NCI-H345 treated with DMSO at 0.1 percent for 48 hours (cell line): ENCODE data around the gene CHRNA10.

Experiments
- DNase-seq: peaks from one replicate; lab custom pipeline; 2025; ENCODE audit not compliant: unreplicated experiment; lab: John Stamatoyannopoulos, UW

CHRNA10 gene, protein sequence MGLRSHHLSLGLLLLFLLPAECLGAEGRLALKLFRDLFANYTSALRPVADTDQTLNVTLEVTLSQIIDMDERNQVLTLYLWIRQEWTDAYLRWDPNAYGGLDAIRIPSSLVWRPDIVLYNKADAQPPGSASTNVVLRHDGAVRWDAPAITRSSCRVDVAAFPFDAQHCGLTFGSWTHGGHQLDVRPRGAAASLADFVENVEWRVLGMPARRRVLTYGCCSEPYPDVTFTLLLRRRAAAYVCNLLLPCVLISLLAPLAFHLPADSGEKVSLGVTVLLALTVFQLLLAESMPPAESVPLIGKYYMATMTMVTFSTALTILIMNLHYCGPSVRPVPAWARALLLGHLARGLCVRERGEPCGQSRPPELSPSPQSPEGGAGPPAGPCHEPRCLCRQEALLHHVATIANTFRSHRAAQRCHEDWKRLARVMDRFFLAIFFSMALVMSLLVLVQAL

DNA sequence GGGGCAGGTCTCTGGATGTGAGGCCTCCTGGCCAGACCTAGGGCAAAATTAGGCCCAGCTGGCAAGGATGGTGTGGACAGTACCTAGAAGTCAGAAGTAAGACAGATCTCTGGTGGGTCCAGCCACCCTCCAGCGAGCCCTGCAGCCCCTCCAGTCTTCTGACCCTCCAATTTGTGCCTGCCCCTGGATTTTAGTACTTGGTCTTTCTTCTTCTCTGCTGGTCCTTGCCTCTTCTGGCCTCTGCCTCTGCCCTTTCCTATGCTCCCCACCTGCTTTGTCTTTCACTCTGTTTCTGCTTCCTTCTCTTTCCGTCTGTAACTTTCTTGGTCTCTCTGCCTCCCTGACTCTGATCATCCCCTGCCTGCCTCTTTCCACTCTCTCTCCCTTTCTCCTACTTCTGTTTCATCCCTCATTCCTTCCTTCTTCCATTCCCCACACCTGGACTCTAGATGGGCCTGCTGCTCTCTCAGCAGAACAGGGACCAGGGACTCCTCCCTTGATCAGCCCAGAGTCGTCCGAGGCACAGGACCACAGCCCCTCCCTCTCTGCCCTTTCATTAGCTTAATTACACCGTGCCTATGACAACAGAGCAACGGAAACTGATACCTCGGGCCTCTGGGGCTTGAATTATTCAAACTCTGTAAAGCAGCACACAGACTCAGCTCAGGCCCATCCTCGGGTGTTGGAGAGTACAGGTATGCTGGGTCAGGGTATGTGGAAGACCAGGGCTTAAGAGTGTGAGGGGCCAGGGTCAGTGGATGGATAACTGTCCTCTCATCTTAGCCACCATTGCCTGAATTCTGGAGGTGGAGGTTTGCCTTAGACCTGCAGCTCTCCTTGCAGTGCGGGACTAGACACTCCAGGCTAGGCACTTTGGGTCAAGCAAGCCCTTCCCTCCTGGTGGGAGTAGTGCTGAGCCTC is at the start of gene CHRNA10:
Gene CHRNA10, minus strand, starts transcription at position 51 of the 921 bp plus-strand sequence. CDS start 72 bp downstream, outside the sequence.
- DNase-seq: no peak

DNA sequence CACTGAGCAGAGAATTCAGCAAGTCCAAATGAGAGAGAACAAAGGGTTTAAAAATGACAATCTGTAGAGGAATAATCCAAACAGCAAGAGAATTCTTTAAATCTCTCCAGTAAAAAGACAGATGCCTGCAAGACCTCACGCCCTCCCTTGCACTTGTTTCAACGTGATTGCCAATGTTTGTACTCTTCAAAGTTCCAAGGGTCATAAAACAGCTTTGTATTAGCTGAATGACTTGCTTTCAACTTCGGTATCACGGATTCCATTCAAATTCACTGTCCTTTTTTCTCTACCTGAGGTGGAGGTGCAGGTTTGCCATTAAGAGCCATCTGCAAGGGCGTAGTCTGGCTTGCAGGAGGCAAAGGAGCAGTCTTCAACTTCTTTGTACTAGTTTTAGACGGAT is 41.1 kb upstream of the CHRNA10 start:
- DNase-seq: no peak

GRCh38 chr11:3710485-3711259 is 39.5 kb upstream of the CHRNA10 start:
- no peak for DNase-seq

DNA sequence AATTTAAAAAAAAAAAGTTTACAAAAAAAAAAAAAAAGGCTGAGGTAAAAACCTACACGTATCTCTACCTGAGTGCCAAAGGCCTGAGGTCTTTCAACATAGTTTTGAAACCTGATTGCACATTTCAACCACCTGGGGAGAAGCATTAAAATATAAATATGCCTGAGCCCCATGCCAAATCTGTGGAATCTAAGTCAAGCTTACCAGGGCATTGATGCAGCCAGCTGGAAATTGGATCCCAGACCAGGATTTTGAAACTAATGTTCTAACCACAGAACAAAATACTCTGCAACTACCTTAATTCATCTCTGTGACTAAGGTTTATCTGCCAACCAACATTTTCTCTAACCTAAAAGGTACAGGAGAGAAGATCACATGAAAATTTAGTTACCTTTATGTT is 38.8 kb upstream of the CHRNA10 start:
- no peak for DNase-seq

DNA sequence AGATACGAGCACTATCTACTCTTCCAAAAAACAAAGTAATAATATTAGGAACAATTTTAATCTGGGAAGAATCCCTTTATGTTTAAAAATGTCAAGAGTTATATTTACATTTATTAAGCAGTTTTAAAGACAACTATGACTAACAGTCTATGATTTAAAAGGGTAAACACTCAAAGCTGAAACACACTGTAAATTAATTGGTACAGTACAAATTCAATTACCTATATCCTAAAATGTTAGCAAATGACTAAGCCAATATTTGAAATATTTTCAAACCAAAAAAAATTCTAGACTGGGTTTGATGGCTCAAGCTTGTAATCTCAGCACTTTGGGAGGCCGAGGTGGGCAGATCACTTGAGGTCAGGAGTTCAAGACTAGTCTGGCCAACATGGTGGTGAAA is 36.0 kb upstream of the CHRNA10 start:
- DNase-seq: no peak

DNA sequence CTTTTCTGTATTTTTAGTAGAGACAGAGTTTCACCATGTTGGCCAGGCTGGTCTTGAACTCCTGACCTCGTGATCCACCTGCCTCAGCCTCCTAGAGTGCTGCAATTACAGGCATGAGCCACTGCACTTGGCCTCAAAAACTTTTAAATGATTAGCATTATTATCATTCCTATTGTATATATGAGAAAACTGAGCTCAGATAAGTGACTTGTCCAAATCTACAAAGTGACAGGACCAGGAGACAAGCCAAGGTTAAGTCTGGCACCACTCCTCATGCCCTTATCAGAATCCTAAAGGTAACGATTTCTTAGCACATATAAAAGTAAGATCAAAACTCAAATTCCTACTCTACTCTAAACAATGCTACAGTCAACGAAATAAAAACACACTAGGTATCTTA is 32.2 kb upstream of the CHRNA10 start:
- DNase-seq: no peak

DNA sequence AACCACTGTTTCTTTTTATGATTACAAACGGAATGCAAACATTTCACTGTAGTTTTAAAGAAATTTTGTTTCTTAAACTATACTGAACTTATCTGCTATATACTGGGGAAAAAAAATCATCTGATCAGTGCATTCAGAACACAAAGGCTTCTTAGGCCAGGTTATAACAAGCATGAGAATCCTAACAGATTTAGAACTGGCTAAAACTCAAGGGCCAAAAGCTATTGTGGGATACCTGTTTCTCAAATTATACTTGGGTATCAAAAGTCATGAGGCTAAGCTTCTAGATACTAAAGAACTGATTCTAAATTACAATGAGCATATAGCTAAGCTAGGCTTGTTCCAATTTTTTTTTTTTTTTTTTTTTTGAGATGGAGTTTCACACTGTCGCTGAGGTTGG is 29.7 kb upstream of the CHRNA10 start:
- no peak for DNase-seq

- no peak for DNase-seq
Observed at GRCh38 chr11:3700410-3700809, 29.2 kb upstream of the CHRNA10 start.

DNA sequence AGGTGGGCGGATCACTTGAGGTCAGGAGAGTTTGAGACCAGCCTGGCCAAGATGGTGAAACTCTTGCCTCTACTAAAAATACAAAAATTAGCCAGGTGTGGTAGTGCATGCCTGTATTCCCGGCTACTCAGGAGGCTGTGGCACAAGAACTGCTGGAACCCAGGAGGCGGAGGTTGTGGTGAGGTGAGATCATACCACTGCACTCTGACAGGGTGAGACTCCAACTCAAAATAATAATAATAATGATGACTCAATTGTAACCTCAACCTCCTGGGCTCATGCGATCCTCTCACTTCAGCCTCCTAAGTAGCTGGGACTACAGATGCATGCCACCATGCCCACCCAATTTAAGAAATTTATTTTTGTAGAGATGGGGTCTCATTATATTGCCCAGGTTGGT is 15.6 kb upstream of the CHRNA10 start:
- DNase-seq: no peak

- no peak for DNase-seq
Observed at GRCh38 chr11:3685923-3686322, 14.7 kb upstream of the CHRNA10 start.

- no peak for DNase-seq
Observed at GRCh38 chr11:3684819-3685172, 13.6 kb upstream of the CHRNA10 start.

DNA sequence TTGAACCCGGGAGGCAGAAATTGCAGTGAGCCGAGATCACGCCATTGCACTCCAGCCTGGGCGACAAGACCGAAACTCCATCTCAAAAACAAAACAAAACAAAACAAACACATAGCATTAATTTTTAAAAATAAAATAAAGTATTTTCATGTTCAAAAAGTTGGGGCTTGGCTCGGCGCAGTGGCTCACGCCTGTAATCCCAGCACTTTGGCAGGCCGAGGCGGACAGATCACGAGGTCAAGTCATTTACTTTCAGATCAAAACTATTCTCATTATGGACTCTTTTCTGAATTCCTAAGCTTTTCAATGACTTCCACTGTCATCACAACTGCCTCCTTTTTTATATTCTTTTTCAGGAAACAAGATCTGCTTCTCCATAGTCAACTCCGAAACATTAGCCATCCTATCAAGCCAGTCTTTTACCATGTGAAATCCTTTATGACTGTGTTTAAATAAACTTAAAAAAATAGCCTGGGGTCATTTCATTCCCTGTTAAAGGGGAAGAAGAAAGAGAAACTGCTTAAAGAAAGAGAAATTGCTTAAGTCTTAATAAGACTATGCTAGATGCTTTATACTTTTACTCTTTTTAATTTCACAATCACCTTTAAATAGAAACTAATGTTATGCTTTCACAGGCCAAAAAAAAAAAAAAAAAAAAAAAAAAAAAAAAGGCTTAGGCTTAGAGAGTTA is 13.1 kb upstream of the CHRNA10 start:
- no peak for DNase-seq

- DNase-seq: no peak
Observed at GRCh38 chr11:3683039-3683438, 11.9 kb upstream of the CHRNA10 start.

DNA sequence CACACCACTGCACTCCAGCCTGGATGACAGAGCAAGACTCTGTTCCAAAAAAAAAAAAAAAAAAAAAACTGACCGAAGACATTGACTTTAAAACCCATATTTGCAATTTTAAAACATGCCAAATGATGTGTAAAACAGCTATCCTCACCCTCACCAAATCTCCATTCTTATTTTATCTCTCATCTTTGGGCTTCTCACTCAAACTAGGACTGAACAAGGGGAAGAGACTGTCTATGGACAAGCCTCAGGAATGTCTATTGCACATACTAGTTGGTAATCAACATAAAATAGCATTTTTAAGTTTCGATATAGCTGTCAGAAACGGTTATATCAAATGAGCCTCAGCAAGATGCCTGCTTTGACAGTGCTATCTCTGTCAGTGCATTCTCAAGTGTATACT is 7.9 kb upstream of the CHRNA10 start:
- DNase-seq: no peak

DNA sequence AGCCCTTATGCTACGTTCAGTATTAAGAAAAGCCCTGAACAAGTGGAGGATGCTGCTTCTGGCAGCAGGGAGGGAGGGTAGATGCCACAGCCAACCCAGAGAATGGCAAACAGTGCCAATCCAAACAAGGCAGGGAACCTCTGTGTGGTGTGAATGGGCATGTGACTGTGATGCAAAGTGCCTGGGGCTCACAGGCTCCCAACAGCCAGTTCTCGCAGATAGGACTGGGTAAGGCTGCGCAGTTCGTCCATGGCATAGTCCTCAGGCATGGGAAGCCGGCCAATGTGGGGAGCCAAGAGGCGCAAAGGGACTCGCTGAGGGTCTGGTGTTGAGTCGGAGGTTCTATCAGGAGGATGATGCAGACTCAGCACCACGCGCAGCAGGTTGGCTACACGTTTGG is 4.8 kb upstream of the CHRNA10 start:
- no peak for DNase-seq

- DNase-seq: no peak
Observed at GRCh38 chr11:3674189-3674588, 3.0 kb upstream of the CHRNA10 start.

DNA sequence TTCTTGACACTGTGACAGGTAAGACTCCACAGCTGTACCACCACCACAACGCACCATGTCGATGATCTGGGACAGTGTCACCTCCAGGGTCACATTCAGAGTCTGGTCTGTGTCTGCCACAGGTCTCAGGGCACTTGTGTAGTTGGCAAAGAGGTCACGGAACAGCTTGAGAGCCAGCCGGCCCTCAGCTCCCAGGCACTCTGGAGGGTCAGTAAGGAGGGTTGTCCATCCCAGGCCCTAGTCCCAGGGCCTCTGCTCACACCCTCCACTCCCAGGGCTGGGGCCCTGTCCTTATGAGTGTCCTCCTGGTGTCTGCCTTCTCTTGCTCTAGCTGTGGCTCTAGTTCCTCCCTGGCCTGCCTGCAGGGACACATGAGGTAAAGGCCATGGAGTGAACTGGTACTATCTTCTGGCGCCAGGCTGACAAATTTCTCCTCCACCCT is 1.4 kb downstream of the CHRNA10 start:
- DNase-seq: no peak

- DNase-seq: no peak
Observed at GRCh38 chr11:3669128-3669527, 2.1 kb downstream of the CHRNA10 start.

DNA sequence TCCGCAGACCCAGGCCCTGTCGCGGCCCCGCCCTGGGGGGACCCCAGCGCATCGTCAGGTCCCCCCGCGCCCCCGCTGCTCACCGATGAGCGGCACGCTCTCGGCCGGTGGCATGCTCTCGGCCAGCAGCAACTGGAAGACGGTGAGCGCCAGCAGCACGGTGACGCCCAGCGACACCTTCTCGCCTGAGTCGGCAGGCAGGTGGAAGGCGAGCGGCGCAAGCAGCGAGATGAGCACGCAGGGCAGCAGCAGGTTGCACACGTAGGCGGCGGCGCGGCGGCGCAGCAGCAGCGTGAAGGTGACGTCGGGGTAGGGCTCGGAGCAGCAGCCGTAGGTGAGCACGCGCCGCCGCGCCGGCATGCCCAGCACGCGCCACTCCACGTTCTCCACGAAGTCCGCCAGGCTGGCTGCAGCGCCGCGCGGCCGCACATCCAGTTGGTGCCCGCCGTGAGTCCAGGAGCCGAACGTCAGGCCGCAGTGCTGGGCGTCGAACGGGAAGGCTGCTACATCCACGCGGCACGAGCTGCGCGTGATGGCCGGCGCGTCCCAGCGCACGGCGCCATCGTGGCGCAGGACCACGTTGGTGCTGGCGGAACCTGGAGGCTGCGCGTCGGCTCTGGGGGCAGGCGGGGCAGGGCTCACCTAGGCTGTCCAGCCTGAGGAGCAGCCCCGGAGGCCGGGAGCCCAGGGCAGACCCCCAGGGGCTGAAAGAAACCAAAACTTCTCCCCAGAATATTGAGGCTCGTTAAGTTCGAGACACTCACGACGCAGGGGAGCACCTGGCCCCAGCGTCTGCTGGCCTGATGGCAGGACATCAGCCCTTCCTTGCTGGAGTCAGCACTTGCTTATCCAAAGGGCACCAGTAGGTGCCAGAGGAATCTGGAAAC is 3.8 kb downstream of the CHRNA10 start:
- DNase-seq: no peak
